Calu3 (cell line): ENCODE results near the gene SH3RF3. TPM values are rescaled to one million over a fixed set of nuclear protein-coding genes. Genes with fewer than 3 reads are reported as not detected.

Experiments
- BruUV-seq: library from RNA; stranded (reverse); fragments of 400-500 nt; replicated peaks from 2 replicates; lab custom pipeline; 2021; lab: Mats Ljungman, UMichigan
- CTCF ChIA-PET: fragments of 300-600 bp; sonication (Branson Sonifier 250); formaldehyde crosslinking; loops from one replicate; lab custom pipeline; 2022; ENCODE audit warnings: antibody characterized with exemption; lab: Charles Lee
- DNase-seq: peaks from one replicate; pipeline ENCODE4 v3.0.0; 2022
- H3K27ac Mint-ChIP-seq: one replicate; pipeline ENCODE4 v1.8.0; 2022; ENCODE audit warnings: mixed read lengths; ENCODE audit not compliant: unreplicated experiment
- H3K27me3 Mint-ChIP-seq: one replicate; pipeline ENCODE4 v1.8.0; 2022; ENCODE audit warnings: mixed read lengths; ENCODE audit not compliant: unreplicated experiment
- H3K36me3 Mint-ChIP-seq: one replicate; pipeline ENCODE4 v1.8.0; 2022; ENCODE audit warnings: mild to moderate bottlenecking, moderate library complexity, mixed read lengths; ENCODE audit not compliant: insufficient read depth, unreplicated experiment
- H3K4me1 Mint-ChIP-seq: one replicate; pipeline ENCODE4 v1.8.0; 2022; ENCODE audit warnings: mild to moderate bottlenecking, low read depth, mixed read lengths; ENCODE audit not compliant: unreplicated experiment
- H3K4me3 Mint-ChIP-seq: one replicate; pipeline ENCODE4 v1.8.0; 2022; ENCODE audit warnings: mild to moderate bottlenecking, low read depth, moderate library complexity, mixed read lengths; ENCODE audit not compliant: unreplicated experiment
- H3K9me3 Mint-ChIP-seq: one replicate; pipeline ENCODE4 v1.8.0; 2022; ENCODE audit warnings: low read depth, mixed read lengths; ENCODE audit not compliant: unreplicated experiment
- CTCF ChIP-seq: fragments of 200-600 bp; IDR thresholded peaks from one replicate; pipeline ENCODE4 v1.8.0; 2022; ENCODE audit warnings: antibody characterized with exemption; ENCODE audit not compliant: unreplicated experiment
- intact Hi-C: fragments of 100-400 bp; cut with micrococcal nuclease; formaldehyde crosslinking; loops from one replicate; pipeline ENCODE4 v1.10.0; 2022; ENCODE audit not compliant: unreplicated experiment
- total RNA-seq: library from RNA; stranded (reverse); gene quantifications from 2 replicates; pipeline ENCODE4 v1.2.3, GENCODE V29; 2022

The SH3RF3 gene
- total RNA-seq, 1 experiment from 2014 or later = 0.17 TPM

GRCh38 chr2:109201465-109202327, 72.7 kb downstream of the SH3RF3 start:
- Mint-ChIP-seq H3K27ac (no peak overlapping the region), H3K4me3 (no peak overlapping the region), H3K9me3 (no peaks in the 10 kb centered on the region), H3K36me3 (no peaks in the 10 kb centered on the region), H3K27me3 (peaks cover 69% of the 10 kb centered on the region), H3K4me1 (no peaks in the 10 kb centered on the region)
- CTCF ChIA-PET = no interaction called here
- no peak for TF ChIP-seq CTCF
- no TSS peak for BruUV-seq
- no peak for DNase-seq
- intact Hi-C loops = no loop called here

- Mint-ChIP-seq H3K27me3 (peaks cover 77% of the 10 kb centered on the region), H3K4me3 (no peak overlapping the region)
Observed at GRCh38 chr2:109202486-109202885, 73.5 kb downstream of the SH3RF3 start.

GRCh38 chr2:109203246-109204011, 74.4 kb downstream of the SH3RF3 start:
- Mint-ChIP-seq H3K9me3 (no peaks in the 10 kb centered on the region), H3K27ac (no peak overlapping the region), H3K36me3 (no peaks in the 10 kb centered on the region), H3K27me3 (peaks cover 87% of the 10 kb centered on the region), H3K4me3 (no peak overlapping the region), H3K4me1 (no peaks in the 10 kb centered on the region)
- CTCF ChIA-PET = no interaction called here
- DNase-seq = no peak
- no TSS peak for BruUV-seq
- no peak for TF ChIP-seq CTCF
- intact Hi-C loops = no loop called here

More at GRCh38 chr2:109202486-109202885, 73.5 kb downstream of the SH3RF3 start:
- BruUV-seq = no TSS peak
- no peak for TF ChIP-seq CTCF
- intact Hi-C loops = no loop called here
- Mint-ChIP-seq H3K9me3 (no peaks in the 10 kb centered on the region), H3K27ac (no peak overlapping the region), H3K36me3 (no peaks in the 10 kb centered on the region), H3K4me1 (no peaks in the 10 kb centered on the region)
- DNase-seq = no peak
- CTCF ChIA-PET = no interaction called here

GRCh38 chr2:109204412-109204811, 75.4 kb downstream of the SH3RF3 start:
- Mint-ChIP-seq H3K27me3 (peaks cover 91% of the 10 kb centered on the region), H3K9me3 (no peaks in the 10 kb centered on the region), H3K36me3 (no peaks in the 10 kb centered on the region), H3K4me3 (no peak overlapping the region), H3K27ac (no peak overlapping the region), H3K4me1 (peaks cover 4% of the 10 kb centered on the region)
- no peak for TF ChIP-seq CTCF
- CTCF ChIA-PET = no interaction called here
- DNase-seq = peak; percentile 20
- BruUV-seq = no TSS peak
- intact Hi-C loops = no loop called here
